ENCODE results near the gene NPC2. TPM values are rescaled to one million over a fixed set of nuclear protein-coding genes. Genes with fewer than 3 reads are reported as not detected.

NPC2 gene
- total RNA-seq, 2 experiments from 2014 or later: 32.5 to 36.8 TPM

- Histone ChIP-seq H3K4me1 (ENCODE audit: insufficient read depth, low read length) (no peaks in the 10 kb centered on the region), H3K9me3 (ENCODE audit: control insufficient read depth in 1 of 2, insufficient read depth in 1 of 2, low read length in 2 of 2) (no peaks in the 10 kb centered on the region), H3K27me3 (ENCODE audit: control insufficient read depth in 1 of 2, insufficient read depth in 2 of 2, low read length in 2 of 2) (no peaks in the 10 kb centered on the region), H3K27ac (ENCODE audit: low read depth in 1 of 2, low read length in 2 of 2) (no peak overlapping the region), H3K36me3 (ENCODE audit: insufficient read depth, low read length) (peaks cover 9% of the 10 kb centered on the region), H3K4me3 (ENCODE audit: low read length) (no peak overlapping the region)
- ChIA-PET POLR2A (no interaction called here), CTCF (no interaction called here)
- peaks cover 26% of the 10 kb centered on the region for H3K36me3 Mint-ChIP-seq (ENCODE audit: low read depth)
- intact Hi-C loops (cut with DNase I, micrococcal nuclease): no loop called here
- H3K4me3 Mint-ChIP-seq: no peak overlapping the region
- TF ChIP-seq, protein P1, sequence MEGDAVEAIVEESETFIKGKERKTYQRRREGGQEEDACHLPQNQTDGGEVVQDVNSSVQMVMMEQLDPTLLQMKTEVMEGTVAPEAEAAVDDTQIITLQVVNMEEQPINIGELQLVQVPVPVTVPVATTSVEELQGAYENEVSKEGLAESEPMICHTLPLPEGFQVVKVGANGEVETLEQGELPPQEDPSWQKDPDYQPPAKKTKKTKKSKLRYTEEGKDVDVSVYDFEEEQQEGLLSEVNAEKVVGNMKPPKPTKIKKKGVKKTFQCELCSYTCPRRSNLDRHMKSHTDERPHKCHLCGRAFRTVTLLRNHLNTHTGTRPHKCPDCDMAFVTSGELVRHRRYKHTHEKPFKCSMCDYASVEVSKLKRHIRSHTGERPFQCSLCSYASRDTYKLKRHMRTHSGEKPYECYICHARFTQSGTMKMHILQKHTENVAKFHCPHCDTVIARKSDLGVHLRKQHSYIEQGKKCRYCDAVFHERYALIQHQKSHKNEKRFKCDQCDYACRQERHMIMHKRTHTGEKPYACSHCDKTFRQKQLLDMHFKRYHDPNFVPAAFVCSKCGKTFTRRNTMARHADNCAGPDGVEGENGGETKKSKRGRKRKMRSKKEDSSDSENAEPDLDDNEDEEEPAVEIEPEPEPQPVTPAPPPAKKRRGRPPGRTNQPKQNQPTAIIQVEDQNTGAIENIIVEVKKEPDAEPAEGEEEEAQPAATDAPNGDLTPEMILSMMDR (IDR thresholded peaks at IDR 0.05): no peak
- DNase-seq (no peak), ATAC-seq (ENCODE audit: poor library complexity) (no peak)
- H3K4me1 Mint-ChIP-seq (ENCODE audit: low read depth): no peaks in the 10 kb centered on the region
- no peaks in the 10 kb centered on the region for H3K27me3 Mint-ChIP-seq
- no peak overlapping the region for H3K27ac Mint-ChIP-seq
- H3K9me3 Mint-ChIP-seq: no peaks in the 10 kb centered on the region
These were observed 18.7 kb downstream of the NPC2 start for GRCh38 chr14:74474376-74474775.

DNA sequence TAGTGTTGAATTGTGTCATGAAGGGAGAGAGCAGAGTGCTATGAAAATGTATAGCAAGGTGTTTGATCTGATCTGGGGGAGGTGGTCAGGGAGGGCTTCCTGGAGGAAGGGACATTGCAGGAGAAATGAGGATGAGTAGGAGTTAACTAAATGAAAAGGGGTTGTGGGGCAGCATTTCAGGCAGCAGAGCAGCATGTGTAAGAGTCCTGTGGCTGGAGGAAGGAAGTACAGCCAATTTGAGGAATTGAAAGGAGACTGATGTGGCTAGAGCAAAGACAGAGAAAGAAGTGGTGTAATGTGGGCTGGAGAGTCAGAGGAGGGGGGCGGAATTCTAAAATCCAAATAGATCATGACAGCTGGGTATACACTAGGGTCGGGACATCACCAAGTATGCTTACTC is 20.5 kb downstream of the NPC2 start:
- Mint-ChIP-seq H3K4me3 (no peak overlapping the region), H3K36me3 (ENCODE audit: low read depth) (peaks cover 18% of the 10 kb centered on the region), H3K27me3 (no peaks in the 10 kb centered on the region), H3K9me3 (no peaks in the 10 kb centered on the region), H3K4me1 (ENCODE audit: low read depth) (no peaks in the 10 kb centered on the region), H3K27ac (no peak overlapping the region)
- ChIA-PET POLR2A (no interaction called here), CTCF (no interaction called here)
- H3K9me3 ChIP-seq (ENCODE audit: control insufficient read depth in 1 of 2, insufficient read depth in 1 of 2, low read length in 2 of 2): no peaks in the 10 kb centered on the region
- H3K27ac ChIP-seq (ENCODE audit: low read depth in 1 of 2, low read length in 2 of 2): no peak overlapping the region
- no peaks in the 10 kb centered on the region for H3K4me1 ChIP-seq (ENCODE audit: insufficient read depth, low read length)
- no peaks in the 10 kb centered on the region for H3K27me3 ChIP-seq (ENCODE audit: control insufficient read depth in 1 of 2, insufficient read depth in 2 of 2, low read length in 2 of 2)
- intact Hi-C loops (cut with DNase I, micrococcal nuclease): no loop called here
- H3K4me3 ChIP-seq (ENCODE audit: low read length): no peak overlapping the region
- DNase-seq (no peak), ATAC-seq (ENCODE audit: poor library complexity) (no peak)
- peaks cover 3% of the 10 kb centered on the region for H3K36me3 ChIP-seq (ENCODE audit: insufficient read depth, low read length)
- TF ChIP-seq, protein P1 (IDR thresholded peaks at IDR 0.05): no peak

GRCh38 chr14:74469548-74470518 is 23.3 kb downstream of the NPC2 start:
- ChIA-PET CTCF (no interaction called here), POLR2A (no interaction called here)
- H3K36me3 Mint-ChIP-seq (ENCODE audit: low read depth): peaks cover 14% of the 10 kb centered on the region
- DNase-seq (no peak), ATAC-seq (ENCODE audit: poor library complexity) (no peak)
- H3K27ac Mint-ChIP-seq: no peak overlapping the region
- Histone ChIP-seq H3K9me3 (ENCODE audit: control insufficient read depth in 1 of 2, insufficient read depth in 1 of 2, low read length in 2 of 2) (no peaks in the 10 kb centered on the region), H3K36me3 (ENCODE audit: insufficient read depth, low read length) (peaks cover 3% of the 10 kb centered on the region), H3K4me3 (ENCODE audit: low read length) (no peak overlapping the region), H3K27ac (ENCODE audit: low read depth in 1 of 2, low read length in 2 of 2) (no peak overlapping the region), H3K27me3 (ENCODE audit: control insufficient read depth in 1 of 2, insufficient read depth in 2 of 2, low read length in 2 of 2) (no peaks in the 10 kb centered on the region), H3K4me1 (ENCODE audit: insufficient read depth, low read length) (no peaks in the 10 kb centered on the region)
- TF ChIP-seq, protein P1 (IDR thresholded peaks at IDR 0.05): no peak
- H3K4me3 Mint-ChIP-seq: no peak overlapping the region
- no peaks in the 10 kb centered on the region for H3K27me3 Mint-ChIP-seq
- intact Hi-C loops (cut with DNase I, micrococcal nuclease): no loop called here
- no peaks in the 10 kb centered on the region for H3K4me1 Mint-ChIP-seq (ENCODE audit: low read depth)
- H3K9me3 Mint-ChIP-seq: no peaks in the 10 kb centered on the region

All from CD4-positive, alpha-beta T cell (primary cell).